HTR-8/SVneo (cell line): ENCODE data around the gene EZR.

ENCODE experiments used
- DNase-seq: peaks from one replicate; pipeline ENCODE4 v3.0.0; 2011; ENCODE audit warnings: low spot score, mixed read lengths; ENCODE audit not compliant: insufficient read length
- FAIRE-seq: peaks from 2 replicates; lab custom pipeline; 2011; peaks lifted over from hg19 to GRCh38; lab: Jason Lieb, UNC

Gene EZR

DNA sequence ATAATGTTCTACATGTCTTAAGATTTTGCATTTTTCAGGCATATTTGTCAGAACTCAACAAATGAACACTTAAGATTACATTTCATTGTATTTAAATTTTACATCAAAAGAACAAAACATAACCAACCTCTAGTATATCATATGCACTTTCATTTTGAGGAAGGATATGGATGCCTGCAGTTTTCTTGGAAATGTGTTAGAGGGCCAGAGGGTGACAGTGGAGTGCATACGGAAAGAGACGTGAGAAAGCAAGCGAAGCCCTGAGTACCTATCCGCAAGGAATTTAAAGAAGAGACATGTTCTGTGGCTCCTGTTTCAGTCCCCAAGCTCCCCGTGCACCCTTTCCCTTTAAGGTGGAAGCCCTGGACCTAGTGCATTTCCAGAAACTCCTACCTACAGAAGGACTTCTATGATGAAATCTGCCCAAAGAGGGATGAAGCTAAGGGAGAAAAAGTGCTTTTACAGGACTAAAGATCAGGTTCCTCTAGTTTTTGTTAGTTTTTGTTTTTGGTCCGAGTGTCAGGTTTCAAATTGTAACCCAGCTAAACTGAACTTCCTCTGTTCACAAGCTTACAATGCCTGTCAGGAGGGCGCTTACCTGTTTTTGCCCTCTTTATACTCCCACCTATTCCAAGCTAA, 38.8 kb downstream of the EZR start:
- DNase-seq (no peak), FAIRE-seq (no peak)

DNA sequence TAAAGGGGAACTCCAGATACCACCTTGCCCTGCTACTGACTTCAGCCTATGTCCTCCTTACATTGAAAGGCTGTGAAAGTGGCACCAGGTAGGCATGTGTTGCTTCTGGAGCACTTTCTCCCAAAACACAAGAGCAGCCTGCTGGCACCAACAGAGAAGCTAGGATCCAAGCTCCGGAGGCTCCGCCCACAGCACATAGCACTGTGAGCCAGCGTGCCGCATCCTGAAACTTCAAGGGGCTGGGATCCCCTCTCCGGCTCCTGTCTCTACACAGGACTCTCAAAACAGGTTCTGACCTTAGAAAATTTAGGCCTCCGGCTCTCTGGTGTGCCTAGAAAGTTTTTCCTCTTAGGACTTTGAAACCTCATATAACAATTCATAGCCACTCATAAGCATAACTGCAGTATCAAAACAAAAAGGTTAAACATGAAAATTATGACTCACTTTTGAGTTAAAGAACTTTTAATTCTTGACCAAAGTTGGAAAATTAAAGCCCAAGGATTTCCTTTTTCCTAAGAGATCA, 41.1 kb downstream of the EZR start:
- DNase-seq (no peak), FAIRE-seq (no peak)

DNA sequence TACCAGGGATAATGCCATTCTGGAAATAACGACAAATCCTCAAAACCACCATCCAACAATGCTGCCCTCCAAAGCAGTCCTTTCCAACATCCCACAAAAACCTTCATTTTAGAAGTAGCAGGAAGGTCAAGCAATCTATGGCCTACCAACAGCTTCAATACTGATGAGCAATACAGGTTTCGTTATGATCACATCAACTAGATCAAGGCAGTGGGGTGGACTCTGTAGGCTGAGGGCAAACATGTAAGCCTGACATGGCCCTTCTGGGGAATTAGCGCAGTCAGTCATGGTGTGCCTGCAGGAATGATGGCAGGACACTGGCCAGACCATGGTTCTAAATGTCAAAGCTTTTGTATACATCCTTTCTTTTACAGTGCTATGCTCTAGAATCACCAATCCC, 41.7 kb downstream of the EZR start:
- FAIRE-seq (no peak), DNase-seq (no peak)

DNA sequence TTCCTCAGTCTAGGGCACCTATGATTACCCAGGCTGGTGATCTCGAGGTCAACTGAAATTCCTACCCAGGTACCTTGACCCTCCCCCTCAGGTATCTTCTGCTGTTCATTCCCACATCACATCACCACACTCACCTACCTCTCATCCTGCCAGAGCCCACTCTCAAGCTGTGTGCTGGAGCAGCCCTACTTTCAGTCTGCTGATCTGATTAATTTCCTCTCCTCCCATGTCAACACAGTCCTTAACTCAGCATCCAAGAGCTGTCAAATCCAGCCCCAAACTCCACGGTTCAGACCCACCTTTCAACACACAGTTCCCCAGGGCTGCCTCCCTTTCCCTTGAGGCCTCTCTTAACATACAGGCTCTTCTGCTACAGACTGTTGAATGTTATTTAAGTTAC, 42.4 kb downstream of the EZR start:
- FAIRE-seq, result no peak
- DNase-seq, result no peak

DNA sequence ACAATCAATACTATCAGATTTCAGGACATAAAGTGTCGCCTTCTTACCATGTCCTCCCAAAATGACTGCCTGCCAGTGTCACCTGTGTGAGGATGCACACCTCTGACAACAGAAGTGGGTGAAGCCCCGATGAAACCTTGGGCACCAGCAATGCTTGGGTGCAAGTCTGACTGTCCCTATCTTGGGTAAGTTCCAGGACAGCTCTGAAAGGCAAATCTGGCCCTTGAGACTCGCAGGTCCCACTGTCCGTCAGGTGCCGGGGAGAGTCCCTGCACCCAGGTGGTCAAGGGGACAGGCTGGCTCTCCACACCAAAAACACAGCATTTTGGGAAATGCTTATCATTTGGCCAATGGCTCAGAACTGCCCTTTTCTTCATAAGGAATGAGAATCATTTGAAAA, 43.3 kb downstream of the EZR start:
- FAIRE-seq, result no peak

DNA sequence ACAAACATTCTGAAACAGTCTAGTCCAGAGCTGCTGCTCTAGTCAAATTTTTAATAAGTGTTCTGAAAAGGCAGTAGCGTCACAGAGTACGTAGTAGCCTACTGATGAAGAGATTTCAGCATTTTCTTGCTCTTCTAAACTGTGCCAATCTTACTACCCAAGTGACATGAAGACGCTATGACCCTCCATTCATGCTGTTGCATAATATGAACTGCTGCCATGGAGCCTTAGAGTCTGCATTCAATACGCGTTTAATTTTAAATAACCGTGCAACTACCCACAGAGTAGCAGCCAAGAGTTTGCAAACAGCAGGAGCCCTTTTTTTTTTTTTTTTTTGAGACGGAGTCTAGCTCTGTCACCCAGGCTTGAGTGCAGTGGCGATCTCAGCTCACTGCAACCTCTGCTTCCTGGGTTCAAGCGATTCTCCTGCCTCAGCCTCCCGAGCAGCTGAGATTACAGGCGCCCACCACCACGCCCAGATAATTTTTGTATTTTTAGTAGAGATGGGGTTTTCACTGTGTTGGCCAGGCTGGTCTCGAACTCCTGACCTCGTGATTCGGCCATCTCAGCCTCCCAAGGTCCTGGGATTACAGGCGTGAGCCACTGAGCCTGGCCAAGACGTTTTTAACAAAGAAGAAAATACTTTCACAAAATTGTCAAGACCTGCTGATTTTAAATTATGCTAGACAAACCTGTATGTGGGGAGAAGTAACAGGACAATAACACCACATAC, 44.3 kb downstream of the EZR start:
- FAIRE-seq (no peak), DNase-seq (no peak)

More for the DNA sequence above, 43.3 kb downstream of the EZR start:
- DNase-seq, result no peak

DNA sequence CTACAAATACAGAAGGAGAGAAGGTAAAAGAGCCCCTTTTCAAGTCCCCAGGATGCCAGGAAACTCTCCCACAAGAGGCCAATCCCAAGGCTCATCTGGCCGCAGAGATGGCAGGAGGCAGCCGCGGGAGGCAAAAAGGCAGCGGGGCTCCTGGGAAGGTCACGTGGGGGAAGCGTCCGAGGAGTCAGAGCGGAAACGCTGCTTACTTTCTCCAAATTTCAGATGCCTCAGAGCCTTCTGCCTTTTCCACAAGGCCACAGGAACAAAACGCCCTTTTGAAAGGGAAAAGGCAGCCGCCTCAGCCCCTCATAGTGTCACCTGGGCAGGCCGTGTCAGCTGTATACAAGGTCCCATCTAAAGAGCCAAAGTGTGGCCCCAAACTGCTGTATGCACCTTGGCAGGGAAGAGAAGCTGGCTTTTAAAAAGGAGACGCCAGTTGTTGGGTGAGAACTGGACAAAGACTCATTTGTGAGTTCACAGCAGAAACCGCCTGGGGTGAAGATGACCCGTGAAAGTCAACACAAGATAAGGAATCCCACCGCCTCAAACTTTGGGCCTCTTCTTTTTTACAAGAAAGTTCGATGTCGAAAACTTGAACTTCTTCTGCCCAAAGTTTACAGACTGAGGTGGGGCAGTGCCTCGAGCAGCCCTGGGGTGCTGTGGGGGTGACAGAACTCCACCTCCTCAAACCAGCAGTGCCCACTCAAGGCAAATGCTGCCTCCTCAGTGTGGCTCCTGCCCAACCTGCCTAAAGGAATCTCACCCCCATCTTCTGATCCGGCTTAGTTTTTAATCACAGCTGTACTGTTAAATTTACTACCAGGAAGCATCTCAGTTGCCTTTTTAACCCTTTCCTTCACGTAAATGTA, 45.4 kb downstream of the EZR start:
- no peak for DNase-seq
- no peak for FAIRE-seq

DNA sequence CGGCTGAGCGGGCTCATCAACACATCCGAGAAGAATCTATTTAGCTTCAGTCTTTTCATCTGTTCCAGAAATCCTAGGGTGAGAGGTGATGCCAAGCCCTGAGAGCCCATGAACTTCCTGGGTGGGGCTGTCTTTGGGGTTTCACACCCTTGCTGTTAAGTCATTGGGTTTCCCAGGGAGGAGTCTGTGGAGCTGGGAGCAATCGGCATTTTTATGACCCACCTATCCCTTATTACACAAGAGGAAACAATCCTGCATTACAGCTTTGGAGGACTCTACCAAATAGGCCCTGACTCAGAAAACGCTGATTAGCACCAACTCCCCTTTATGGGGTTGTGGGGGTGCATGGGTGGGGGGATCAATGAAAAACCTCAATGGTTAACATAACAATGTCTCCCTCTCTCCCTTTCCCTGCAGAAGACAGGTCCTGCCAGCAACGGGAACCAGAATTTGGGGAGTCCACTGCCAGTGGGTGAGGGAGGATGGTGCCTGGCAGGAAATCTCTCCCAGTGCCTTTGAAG, 46.3 kb downstream of the EZR start:
- FAIRE-seq (no peak), DNase-seq (no peak)

DNA sequence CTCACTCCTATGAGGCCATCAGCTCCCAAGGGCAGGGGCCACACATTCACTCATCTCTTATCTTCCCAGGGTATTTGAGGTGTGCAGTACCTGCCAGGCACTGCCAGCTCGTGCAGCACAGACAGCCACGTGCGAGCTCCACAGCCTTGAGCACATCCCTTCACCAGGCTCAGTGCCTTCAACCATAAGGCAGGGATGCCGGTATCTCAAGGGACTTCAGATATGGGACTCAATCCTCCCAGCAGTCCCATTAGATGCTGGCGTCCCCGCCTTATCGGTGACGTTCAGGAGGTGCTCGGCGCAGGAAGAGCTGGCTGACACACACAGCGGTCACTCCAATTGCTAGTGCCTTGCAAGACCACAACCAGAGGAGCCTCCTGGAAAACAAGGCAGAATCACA, 47.0 kb downstream of the EZR start:
- no peak for FAIRE-seq
- DNase-seq, result no peak

DNA sequence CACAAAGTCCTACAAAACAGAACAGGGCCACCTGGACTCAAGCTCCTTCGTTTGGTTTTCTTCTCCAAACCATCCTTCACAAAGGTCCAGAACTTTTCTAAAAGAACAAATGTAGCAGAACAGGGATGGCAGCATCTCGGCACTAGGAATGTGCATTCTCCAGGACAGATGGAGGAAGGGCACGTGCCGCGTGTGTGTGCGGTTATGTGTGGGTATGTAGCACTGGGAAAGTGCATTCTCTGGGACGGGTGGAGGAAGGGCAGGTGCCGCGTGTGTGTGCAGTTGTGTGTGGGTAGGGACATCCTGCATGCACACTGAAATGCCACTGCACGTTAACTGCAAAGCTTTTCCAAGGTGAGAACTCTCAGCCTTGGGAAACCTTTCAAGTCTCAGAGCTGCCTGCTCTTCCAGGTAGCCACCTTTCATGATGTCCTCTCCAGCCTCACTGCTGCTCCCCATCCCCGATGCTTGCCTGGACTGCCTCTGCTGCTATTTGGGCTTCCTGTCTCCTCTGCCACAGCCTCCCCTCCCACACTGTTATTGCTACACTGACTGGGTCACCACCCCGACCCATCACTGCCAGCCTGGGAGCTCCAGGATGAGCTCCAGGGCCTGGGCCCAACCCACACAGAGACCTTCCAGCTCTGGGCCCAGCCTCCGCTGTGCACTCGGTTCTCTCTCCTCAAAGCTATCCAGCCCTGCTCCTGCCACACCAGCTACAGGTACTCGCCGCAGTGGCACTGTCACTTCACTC, 47.6 kb downstream of the EZR start:
- FAIRE-seq (peak; percentile 42), DNase-seq (no peak)

DNA sequence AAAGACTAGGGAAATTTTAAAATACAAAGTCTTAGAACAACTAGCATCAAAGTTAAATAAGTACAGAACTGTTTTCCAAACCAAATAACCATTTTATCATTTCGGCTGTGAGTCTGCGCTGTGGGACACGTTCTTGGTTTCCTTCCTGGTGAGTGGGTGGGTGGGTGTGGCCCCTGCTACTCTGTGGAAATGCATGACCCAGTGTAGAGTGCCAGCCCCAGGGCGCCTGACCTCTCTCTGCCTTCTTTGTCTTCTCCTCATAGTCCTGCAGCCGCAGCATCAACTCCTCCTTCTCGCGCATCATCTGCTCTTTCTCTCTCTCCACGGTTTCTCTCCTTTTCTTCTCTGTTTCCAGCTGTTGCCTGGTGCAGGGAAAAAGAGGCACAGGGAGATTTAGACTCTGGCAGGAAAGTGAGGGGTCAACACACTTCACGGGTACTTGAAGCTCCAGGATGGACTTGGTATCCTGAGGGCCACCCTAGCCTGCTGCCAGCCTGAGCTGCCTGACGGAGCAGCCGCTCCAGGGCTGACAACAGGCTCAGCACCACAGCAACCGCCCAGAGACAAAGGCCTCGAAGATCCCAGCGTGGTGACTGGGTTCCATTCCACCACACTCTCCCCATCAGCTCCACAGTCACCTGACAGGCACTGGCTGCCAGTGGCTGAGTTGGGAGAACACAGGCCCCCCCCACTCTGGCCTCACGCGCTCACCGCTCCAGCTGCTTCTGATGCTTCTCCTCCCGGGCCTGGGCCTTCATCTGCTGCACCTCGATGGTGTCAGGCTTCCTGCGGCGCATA, 48.4 kb downstream of the EZR start:
- FAIRE-seq (no peak), DNase-seq (no peak)

DNA sequence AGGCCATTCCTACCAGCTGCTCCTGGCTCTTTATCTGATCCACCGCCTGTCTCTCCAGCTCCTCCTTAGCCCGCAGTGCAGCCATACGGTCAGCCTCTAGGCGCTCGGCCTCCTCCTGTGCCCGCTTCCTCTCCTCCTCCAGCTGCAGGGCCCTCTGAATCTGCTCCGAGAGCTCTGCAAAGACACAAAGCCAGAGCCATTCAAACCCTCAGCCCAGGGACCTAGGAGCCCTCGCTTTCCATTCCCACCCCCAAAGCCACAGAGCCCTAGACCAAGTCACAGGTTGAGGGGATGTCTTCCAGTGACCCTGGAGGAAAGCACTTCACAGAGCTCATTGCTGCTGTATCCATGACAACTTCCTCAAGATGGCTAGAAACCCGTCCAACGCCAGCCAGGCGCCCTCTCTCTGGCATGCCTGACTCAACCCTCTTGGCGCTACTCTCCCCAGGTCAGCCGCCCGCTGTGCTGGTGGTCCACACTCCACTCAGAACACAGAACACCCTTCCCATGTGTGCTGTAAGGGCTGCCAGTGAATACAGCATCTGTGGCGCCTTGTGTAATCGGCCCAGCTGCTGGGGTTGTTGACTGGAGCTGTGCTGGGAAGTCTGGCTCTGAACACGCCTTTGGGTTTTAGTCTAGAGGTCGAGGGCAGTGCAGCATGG, 49.3 kb downstream of the EZR start:
- no peak for FAIRE-seq
- no peak for DNase-seq

DNA sequence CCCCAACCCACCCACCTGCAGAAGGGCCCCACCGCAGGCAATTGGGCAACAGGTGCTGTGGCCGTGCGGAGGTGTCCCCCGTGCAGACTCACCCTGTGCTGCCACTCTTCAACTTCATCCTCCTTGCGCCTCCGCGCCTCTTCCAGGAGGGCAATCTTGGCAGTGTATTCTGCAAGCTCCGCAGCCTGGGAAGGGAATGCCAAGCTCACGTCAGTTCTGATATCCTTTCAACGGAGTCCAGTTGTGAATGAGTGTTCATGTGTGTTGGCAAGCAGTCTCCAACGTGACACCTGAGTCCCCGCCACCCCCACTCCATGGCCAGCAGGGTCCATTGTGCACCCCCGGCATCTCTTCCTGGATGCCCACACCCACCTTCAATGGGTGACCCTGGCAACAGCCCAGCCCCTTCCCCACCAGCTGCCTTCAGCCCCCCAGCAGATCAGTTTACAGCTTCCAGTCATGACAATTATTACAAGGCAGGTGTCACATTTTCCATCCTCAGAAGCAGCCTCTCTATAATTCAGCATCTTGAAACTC, 49.9 kb downstream of the EZR start:
- DNase-seq (no peak), FAIRE-seq (no peak)

DNA sequence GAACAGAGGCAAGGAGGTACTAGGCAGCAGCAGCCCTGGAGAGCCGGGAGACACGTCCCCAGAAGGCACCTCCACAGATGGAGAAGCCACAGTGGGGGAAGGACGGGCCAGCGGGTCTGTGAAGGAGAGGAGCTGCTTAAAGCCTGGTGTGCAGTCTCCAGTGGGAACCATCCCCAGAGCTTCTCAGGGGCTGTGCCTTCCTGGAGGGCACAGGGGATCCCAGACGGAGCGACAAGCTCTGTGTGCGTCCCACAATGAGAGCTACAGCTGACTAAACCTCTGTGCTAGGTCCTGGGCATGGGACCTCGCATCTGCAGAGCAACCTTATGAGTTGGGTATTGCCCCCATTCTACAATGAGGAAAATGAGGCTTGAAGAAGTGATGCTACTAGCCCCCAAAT, 50.7 kb downstream of the EZR start:
- DNase-seq (no peak), FAIRE-seq (no peak)

DNA sequence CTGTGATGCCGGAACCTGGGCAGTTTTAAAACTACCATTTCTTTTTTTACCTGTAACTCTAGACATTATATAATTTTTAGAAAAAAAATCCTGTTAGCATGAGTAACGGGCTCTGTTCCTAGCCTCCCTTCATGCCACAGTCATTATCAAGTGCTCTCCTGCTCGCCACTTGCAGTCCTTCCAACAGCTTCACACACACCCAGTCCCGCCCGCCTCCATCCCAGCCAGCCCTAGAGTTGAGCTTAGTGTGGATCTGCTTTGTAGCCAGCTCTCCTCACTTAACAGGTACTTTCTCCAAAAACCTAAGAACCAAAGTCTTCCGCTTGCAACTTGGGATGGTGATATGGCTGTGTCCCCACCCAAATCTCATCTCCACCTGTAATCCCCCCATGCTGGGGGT, 51.5 kb downstream of the EZR start:
- DNase-seq, result no peak
- FAIRE-seq, result no peak

DNA sequence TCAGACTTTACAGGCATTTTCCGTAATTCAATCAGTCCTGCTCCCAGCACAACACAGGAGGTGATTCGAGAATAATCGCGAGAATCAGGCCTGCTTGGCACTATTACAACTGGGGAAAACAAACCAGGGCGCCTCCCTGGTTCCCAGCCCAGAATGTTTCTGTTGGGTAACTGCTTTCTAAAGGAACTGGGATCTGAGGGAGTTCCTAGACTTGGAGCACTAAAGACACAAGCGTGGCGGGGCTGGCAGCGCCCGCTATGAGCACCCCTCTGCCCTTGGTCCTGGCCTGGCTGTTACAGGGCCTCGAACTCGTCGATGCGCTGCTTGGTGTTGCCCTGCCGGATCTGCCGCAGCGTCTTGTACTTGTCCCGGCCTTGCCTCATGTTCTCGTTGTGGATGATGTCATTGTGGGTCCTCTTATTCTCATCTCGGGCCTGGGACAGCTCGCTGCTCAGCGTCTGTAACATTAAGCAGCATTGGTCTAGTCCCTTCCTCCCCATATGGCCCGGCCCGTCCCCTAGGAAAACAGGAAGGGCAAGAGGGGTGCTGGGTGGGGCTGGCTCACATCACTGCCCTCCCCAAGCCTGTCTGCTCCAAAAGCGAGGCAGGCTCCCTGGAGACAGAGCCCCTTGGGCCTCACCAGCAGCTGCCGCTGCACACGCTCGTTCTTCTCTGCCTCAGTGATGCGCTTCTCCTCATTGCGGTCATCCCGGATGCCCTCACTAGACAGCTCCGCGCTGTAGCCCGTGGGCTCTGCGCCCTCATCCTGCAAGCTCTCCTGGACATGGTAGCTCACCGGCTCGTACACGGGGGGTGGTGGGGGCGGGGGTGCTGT, 52.3 kb downstream of the EZR start:
- no peak for FAIRE-seq
- DNase-seq, result no peak

DNA sequence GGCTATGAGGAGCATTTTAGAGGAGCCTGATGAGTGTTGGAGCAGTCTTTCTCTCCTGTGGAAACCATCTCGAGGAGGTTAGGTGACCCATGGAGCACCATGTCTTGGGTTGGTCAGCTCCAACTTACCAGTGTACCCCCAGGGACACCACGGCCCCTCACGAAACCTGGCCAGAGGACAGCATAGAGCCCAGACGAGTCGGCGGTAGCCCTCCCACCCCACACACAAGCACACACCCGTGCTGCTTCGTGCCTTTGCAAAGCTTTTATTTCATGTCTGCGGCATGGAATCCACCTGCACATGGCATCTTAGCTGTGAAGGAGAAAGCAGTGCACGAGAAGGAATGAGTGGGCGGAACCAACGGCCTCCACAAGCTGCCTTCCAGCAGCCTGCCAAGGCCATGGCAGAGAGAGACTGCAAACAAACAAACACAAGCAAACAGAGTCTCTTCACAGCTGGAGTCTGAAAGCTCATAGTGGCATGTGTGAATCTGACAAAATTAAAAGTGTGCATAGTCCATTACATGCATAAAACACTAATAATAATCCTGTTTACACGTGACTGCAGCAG, 53.6 kb downstream of the EZR start:
- FAIRE-seq (no peak), DNase-seq (no peak)
